NOMO-1 (cell line): ENCODE results near the gene HARS2.
A peak's percentile ranks its signal among the peaks of the same experiment; 100 is the strongest.
"Not testable (repeated sequence)": the region's sequence is repeated elsewhere in the genome, so short reads cannot be mapped to it uniquely, and the experiment has no call there.

Experiments
- DNase-seq, 2 experiments: peaks; one replicate each; lab custom pipeline; 2025; ENCODE audit not compliant: unreplicated experiment in 2 of 2; lab: John Stamatoyannopoulos, UW

Gene HARS2, protein sequence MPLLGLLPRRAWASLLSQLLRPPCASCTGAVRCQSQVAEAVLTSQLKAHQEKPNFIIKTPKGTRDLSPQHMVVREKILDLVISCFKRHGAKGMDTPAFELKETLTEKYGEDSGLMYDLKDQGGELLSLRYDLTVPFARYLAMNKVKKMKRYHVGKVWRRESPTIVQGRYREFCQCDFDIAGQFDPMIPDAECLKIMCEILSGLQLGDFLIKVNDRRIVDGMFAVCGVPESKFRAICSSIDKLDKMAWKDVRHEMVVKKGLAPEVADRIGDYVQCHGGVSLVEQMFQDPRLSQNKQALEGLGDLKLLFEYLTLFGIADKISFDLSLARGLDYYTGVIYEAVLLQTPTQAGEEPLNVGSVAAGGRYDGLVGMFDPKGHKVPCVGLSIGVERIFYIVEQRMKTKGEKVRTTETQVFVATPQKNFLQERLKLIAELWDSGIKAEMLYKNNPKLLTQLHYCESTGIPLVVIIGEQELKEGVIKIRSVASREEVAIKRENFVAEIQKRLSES

DNA sequence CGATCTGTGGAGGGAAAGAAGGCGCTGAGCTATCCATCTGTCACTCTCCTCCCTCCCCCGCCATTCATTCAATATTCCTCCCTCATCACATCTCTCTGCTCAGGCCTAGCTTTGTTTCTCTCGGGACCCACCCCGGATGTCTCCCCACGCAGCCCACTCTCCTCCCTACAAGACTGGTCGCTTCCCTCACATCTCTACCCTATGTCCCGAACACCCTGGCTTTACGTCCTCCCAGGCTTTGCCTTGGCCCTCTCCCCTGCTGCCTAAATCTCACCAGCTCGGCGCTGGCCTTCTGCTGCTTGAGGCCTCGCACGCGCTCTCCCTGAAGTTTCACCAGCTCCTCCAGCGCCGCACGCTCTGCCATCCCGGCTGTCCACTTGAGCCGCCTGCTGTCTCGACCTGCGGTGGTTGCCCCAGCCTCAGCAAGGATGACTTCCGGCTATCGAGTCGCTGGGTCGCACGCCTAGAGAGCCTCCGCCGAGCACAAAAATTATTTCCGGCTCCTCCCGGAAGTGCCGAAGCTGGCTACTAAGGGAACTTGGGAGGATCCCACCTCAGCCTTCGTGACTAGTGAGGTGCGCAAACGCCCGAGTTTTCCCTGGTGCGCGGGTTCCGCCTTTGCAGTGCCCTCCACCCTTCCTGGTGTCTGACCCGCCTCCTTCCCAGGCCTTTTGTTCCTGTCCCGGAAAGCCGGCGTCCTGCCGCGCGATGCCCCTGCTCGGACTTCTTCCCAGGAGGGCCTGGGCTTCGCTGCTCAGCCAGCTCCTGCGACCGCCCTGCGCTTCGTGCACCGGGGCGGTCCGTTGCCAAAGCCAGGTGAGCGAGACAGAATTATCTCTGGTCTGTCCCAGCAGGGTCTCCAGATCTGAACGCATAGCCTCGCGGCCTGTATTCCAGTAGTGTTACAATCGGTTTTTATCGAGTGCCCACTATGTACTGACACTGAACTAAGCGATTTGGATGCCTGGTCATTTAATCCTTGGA lies at the start of gene HARS2, which contains the start of gene HARS1:
TSS of gene HARS2 (plus strand) at position 515 of the 984 bp plus-strand sequence. CDS start at position 709, 194 bp downstream.
TSS of gene HARS1 (minus strand) at position 430 of the 984 bp plus-strand sequence. CDS start at position 364, 66 bp downstream.
- DNase-seq: peak; percentile 85 to 92

DNA sequence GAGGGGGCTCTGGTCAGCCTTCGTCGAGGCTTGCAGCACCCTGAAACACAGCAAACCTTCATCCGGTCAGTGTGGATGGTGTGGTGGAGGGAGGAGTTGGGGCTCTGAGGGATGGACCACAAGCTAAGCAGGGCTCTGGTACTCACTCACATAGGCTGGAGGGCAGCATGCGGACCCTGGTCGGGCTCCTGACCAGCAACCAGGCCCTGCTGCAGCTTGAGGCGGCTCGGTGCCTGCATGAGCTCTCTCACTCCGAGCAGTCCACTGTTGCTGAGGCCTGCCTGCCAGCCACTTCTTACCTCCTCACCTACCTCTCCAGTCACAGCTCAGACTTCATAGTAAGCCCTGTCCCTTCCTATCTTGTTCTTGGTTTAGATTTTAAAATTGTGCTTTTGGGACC lies 49.5 kb upstream of the HARS2 start:
- DNase-seq: no peak

DNA sequence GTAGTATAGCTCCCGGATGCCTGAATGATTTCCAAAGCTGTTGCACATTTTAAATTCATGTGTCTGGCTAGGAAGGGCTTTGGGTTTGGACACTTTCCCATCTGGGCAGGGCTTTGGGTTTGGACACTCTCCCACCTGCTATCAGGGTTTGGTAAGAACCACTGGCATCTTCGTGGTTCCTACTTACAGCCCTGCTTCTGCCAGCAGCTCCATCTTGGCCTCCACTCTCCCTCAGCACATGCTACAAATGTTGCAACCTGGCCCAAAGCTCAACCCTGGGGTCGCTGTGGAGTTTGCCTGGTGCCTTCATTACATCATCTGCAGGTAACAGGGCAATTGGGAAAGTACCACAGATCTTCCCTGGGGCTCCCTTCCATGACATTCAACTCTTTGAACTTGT lies 48.5 kb upstream of the HARS2 start:
- DNase-seq: no peak

DNA sequence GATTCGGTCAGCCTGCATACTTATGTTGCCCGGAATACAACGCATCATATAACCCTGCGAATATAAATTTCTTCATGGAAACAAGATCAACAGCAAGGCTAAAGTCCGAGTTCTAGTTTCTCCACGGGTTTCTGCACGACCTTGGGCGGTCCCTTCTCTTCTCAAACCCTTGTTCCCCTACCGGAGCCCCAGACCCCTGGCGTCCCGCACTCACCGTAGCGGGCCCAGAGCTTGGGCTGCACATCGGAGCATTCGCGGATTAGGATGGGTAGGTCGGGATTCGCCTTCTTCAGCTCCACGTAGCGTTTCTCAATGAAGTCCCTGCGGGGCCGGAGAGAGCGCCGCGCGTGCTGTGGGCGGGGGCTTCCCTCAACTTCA lies 44.2 kb upstream of the HARS2 start:
- DNase-seq: no peak

DNA sequence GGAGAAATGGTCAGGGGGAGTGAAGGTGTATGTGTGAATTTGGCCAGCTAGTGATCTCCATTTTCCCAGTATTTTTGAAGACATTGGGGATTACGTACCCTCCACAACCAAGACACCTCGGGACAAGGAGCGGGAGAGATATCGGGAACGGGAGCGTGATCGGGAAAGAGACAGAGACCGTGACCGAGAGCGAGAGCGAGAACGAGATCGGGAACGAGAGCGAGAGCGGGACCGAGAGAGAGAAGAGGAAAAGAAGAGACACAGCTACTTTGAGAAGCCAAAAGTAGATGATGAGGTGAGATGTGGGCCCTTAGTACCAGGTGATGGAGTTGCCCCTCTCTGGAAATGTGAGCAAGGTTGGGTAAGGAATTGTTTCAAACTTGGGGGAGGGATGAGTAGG lies 32.4 kb upstream of the HARS2 start:
- no peak for DNase-seq

DNA sequence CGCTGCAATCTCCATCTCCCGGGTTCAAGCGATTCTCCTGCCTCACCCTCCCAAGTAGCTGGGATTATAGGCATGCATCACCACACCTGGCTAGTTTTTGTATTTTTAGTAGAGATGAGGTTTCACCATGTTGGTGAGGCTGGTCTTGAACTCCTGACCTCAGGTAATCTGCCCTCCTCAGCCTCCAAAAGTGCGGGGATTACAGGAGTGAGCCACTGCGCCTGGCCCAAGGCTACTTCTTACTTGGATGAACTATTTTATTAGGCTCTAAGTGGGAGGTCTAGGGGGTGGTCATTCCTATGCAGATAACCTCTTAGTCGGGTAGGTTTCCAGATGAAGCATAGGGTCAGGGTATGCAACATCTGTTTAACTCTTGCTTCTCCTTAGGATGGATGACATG lies 30.9 kb upstream of the HARS2 start:
- DNase-seq: not testable (repeated sequence)

DNA sequence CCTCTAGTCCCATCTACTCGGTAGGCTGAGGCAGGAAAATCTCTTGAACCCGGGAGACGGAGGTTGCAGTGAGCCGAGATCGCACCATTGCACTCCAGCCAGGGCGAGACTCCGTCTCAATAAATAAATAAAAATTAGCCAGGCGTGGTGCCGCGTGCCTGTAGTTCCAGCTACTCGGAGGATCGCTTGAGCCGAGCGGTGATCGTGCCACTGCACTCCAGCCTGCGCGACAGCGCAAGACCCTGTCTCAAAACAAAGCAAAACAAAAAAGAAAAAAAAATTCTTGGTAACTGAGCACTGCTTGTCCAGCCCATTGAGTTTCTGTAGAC lies 27.3 kb upstream of the HARS2 start:
- no peak for DNase-seq

DNA sequence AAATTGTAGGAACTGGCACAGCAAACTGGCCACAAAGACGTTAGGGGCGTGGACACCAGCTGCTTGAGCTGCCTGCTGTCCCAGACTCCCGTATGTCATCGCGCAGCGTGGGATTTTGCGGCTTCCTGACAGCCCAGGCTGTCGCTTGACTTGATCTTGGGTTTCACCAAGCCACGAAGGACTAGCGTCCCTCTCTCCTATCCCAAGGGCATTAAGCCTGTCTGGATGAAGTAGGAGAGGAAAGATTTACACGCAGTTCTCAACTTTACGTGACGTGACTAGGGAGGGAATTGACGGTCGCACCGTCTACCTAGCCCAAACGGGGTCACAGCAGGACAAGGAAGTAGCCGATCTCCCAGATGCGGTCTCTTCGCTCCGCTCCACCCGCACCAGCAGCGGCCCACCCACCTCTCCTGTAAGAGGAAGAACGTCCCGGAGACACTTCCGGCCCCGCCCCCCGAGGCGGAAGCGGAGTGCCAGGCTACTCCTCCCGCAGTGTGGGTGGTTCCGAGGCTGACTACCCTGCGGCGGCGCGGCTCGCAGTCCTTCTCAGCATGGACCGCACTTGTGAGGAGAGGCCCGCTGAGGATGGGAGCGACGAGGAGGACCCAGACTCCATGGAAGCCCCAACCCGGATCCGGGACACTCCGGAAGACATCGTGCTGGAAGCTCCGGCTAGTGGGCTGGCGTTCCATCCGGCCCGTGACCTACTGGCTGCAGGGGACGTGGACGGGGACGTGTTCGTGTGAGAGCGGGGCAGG lies 26.7 kb upstream of the HARS2 start, which contains the start of gene WDR55:
TSS of gene WDR55 (plus strand) at position 546 of the 761 bp plus-strand sequence. CDS start at position 555, 9 bp downstream.
- DNase-seq: peak; percentile 96 to 97

DNA sequence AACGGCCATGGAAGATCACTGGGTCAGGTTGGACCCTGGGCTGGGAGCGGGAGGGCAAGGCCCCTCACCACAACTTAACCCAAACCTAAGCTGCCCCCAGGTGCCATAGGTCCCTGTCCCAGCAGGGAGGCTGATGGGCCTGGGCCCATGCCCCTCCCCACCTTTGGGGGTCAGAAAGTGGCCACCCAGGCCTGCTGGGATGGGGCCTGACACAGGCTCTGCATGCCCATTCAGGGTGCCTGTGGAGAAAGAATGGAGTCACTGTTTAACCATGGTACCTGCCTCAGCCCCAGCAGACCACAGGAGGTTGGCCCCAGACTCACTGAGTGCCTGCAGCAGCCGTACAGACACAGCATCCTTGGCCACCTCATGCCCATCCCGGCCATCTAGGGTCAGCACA lies 20.2 kb upstream of the HARS2 start:
- DNase-seq: not testable (repeated sequence)

DNA sequence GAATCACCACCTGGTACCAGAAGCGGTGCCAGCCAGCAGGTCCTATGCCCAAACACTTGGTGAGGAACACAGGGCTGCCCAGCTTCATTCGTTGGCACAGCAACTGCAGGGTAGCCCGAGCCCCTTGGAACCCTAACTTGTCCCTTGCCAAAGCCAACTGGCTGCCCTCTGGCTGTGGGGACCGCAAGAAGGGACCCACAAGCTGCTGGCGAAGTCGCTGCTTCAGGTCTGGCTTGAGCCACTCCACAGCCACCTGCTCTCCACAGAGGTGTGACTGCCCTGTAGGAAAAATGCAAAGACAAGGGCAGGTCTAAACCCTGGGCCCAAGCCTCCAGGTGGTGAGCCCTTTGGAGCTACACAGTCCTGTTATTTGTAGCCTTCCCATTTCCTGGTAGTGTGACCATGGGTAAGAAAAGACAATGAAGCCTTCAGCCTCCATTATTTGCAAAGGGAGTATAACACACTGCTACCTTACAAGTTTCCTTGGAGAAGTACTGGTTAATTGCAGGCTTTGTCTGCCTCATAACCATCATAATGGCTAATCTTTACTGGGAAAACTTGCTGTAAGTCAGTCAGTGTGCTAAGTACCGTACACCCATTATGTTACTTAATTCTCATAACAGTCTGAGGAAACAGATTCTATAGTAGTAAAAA lies 19.7 kb upstream of the HARS2 start:
- DNase-seq: no peak

DNA sequence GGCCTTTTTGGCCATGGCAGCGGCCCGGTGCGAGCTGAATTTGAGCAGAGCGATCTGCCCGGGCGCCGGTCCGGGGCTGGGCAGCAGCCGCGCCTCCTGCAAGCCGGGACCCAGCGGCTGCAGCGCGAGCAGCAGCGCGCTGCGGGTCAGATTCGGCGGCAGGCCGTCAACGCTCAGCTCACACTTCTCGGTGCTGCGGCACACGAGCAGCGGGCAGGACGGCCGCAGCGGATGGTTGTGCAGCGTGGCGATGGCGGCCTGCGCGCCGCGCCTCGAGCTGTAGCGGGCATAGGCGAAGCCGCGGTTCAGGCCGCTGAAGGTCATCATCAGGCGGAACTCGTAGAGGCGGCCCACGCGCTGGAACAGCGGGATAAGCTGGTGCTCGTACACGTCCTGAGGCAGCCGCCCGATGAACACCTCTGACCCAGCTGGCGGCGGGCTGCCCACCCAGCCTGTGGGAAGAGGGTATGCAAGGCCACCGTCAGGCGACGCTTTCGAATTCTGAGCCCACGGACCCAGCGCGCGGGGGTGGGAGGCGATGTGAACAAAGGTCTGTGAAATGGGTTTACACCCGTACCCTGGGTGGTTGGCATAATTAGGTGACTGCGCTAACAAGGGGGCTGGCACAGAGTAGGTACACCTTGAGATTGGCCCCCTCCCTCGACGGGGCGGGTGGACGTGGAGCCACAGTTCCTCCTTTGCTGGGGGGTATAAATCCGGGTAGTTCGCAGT lies 18.6 kb upstream of the HARS2 start:
- DNase-seq: no peak

DNA sequence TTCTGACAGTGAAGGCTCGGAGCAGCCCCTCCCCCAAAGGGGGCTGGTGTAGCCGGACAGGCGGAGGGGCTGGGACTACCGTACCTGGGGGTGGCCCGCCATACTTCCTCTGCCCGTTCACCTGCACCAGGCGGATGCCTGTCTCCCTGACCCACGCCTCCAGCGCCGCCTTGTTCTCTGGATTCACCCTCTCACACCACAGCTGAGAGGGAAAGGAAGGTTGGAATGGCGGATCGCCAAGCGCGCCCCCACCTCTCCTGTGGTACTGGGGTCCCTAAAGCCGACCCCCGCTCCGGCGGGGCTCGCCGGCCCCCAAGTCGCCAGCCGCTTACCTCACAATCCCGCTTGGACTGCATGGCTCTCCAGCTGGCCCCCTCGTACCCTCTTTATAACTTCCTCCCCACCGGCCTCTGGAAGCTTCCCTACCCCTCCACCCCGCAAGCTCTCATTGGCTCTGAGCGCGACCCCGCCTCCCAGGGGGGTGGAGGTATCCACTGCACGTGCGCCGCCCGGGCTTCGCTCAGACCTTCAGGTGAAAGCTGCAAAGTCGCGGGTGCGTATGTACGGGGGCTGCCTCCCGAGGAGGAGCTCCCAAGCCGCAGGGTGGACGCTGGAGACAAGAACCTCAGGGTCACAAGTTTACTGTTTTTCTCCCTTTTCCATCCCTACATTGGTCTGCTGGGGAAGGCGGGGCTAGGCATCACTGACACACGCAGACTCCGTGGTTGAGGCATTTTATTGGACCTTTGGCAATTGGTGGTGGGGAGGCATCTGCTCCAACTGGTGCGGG lies 17.9 kb upstream of the HARS2 start, which contains the start of gene DND1:
TSS of gene DND1 (minus strand) at position 390 of the 790 bp plus-strand sequence. CDS start at position 356, 34 bp downstream.
- DNase-seq: no peak

DNA sequence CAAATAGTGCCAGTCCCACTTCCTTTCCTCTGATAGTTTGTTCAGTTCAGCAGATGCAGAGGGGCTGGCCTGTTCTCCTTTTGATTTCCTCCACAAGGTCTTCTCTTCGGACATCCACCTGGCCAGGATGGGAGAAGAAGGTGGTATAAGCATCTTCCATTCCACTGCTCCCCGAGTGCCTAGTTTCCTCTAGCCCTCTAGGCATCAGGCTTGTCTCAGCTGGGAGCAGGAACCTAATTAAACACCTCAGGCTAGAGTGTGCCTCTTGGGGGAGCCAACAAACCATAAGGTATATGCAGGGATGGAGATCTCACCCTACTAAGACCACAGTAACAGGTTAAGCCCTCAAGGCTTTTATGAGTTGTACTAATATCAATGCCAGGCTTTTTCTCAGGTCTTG lies 17.0 kb upstream of the HARS2 start:
- no peak for DNase-seq

DNA sequence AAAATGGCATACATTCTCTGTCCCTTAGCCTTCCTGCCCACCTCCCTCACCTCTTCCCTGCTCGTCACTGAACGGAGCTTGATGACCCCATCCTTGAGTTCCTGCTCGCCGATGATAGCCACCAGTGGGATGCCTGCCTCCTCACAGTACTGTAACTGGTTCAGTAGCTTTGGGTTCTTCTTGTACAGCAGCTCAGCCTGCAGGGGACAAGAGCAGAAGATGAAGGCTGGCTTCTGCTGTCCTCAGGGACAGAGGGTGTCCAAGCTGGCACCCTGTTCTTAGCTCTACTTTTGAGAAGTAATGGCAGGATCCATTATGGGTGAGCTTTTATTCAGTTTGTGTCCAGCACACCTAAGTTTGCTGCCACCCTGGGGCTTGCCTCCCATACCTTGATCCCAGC lies 16.6 kb upstream of the HARS2 start:
- DNase-seq: no peak

DNA sequence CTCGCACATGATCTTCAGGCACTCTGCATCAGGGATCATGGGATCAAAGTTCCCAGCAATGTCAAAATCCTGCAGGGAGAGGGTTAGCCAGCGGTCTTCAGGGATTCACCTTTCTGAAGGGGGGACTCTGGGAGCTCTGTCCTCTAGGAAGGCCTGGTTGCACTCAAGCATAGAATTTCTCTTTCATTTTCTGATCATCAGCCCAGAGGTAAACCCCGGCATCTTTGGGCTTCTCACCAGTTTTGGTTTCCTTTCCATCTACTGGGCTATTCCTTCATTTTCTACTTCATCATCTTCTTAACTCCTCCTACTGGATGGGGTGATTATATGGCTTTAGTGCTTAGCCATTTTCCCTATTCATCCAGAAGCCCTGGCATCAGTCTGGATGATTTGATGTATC lies 13.3 kb upstream of the HARS2 start:
- no peak for DNase-seq

DNA sequence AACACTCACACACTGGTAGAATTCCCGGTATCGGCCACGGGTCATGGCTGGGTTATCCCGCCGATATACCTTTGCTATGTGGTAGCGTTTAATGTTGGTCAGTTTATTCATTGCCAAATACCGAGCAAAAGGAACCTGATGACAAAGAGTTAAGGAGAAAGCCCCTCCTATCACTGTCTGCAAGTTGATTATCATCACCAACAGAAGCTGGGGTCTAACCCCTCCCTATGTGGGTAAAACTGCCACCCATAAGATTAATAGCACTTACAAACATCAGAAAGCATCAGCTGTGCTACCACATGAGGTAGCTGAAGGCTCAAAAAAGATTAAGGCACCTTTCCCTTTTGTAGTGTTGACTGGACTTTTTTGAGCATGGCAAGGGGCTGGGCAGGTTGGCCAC lies 12.3 kb upstream of the HARS2 start:
- DNase-seq: no peak

DNA sequence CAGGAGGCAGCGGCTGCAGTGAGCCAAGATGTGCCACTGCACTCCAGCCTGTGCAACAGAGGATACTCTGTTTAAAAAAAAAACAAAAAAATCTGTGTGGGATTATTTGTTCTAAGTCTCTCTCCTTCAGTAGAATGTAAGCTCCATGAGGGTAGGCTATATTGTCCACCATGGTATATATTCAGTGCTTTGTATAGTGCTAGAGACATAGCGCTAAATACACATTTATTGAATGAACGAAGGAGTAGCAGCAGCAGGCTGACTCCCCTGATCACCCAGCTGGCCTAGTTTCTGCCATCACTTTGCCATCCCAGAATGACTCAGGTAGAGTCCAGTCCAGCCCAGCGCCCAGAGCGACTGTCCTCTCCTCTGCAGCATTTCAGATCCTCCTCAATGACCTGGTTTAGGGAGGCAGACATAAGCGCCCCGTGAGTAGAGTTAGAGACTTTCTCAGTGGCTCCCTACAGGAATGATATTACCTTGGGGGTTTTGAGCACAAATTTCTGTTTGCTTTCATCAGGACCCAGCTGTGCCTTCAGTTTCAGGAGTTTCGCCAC lies 801 bp upstream of the HARS2 start:
- DNase-seq: no peak

DNA sequence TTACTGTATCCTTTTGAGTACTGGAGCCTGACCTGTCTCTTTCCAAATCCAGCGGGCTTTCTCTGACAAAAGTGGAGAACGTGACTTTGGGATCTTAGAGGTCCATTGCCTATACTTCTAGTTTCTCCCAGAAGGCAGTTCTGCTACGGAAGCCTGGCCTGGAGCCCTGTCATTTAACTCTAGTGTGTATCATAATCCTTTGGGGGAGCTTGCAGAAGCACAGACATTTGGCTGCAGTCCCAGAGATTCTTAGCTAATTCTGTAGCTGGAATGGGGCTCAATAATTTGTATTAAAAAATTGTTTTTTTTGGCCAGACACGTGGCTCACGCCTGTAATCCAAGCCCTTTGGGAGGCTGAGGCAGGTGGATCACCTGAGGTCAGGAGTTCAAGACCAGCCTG lies 3.0 kb downstream of the HARS2 start:
- DNase-seq: no peak
